GM23338 (cell line): ENCODE results near the gene MPP1. TPM values are rescaled to one million over a fixed set of nuclear protein-coding genes. Genes with fewer than 3 reads are reported as not detected.

Experiments used
- ATAC-seq: fragments of 200-7000 bp; cut with Tn5 transposase; 3 replicates; pipeline ENCODE4 v1.9.1; 2020
- DNase-seq: peaks from one replicate; pipeline ENCODE4 v3.0.0-alpha.2; 2015; ENCODE audit warnings: low spot score
- H2AFZ ChIP-seq: fragments of 200-600 bp; sonication (generic); 2 replicates; pipeline ENCODE4 v1.8.0; 2016; ENCODE audit warnings: antibody characterized with exemption, mild to moderate bottlenecking, moderate library complexity
- H3F3A ChIP-seq: fragments of 200-600 bp; sonication (generic); replicated peaks from 2 replicates; pipeline ENCODE4 v1.8.0; 2017; ENCODE audit warnings: antibody characterized with exemption, mixed run types, low read depth
- H3K27ac ChIP-seq: fragments of 200-600 bp; sonication (generic); 2 replicates; pipeline ENCODE4 v1.6.1; 2016; ENCODE audit warnings: low read depth
- H3K27me3 ChIP-seq: fragments of 200-600 bp; sonication (generic); 2 replicates; pipeline ENCODE4 v1.8.0; 2016; ENCODE audit warnings: mild to moderate bottlenecking, mixed run types, moderate library complexity; ENCODE audit not compliant: insufficient read depth
- H3K36me3 ChIP-seq: fragments of 200-600 bp; sonication (generic); 2 replicates; pipeline ENCODE4 v1.8.0; 2016; ENCODE audit warnings: mild to moderate bottlenecking; ENCODE audit not compliant: insufficient read depth
- H3K4me1 ChIP-seq: fragments of 200-600 bp; sonication (generic); 2 replicates; pipeline ENCODE4 v1.8.0; 2016; ENCODE audit warnings: mild to moderate bottlenecking, moderate library complexity; ENCODE audit not compliant: insufficient read depth
- H3K4me2 ChIP-seq: fragments of 200-600 bp; sonication (generic); 2 replicates; pipeline ENCODE4 v1.7.1; 2017; ENCODE audit warnings: mixed run types
- H3K4me3 ChIP-seq: fragments of 200-600 bp; sonication (generic); 2 replicates; pipeline ENCODE4 v1.6.1; 2016; ENCODE audit warnings: mixed run types
- H3K79me2 ChIP-seq: fragments of 200-600 bp; sonication (generic); replicated peaks from 2 replicates; pipeline ENCODE4 v1.8.0; 2017; ENCODE audit warnings: mild to moderate bottlenecking; ENCODE audit not compliant: insufficient read depth
- H3K9me2 ChIP-seq: fragments of 200-600 bp; sonication (generic); 2 replicates; pipeline ENCODE4 v1.8.0; 2017; ENCODE audit not compliant: insufficient read depth
- H4K20me1 ChIP-seq: fragments of 200-600 bp; sonication (generic); replicated peaks from 2 replicates; pipeline ENCODE4 v1.8.0; 2017; ENCODE audit warnings: mild to moderate bottlenecking; ENCODE audit not compliant: insufficient read depth
- H3K27ac Mint-ChIP-seq: 2 replicates; pipeline ENCODE4 v1.8.0; 2020; ENCODE audit warnings: inconsistent platforms, mild to moderate bottlenecking, moderate library complexity, mixed read lengths
- H3K27me3 Mint-ChIP-seq: 3 replicates; pipeline ENCODE4 v1.8.0; 2022; ENCODE audit warnings: low read depth, mild to moderate bottlenecking, moderate library complexity, mixed read lengths, inconsistent platforms; ENCODE audit not compliant: insufficient read depth, poor library complexity
- H3K36me3 Mint-ChIP-seq: 3 replicates; pipeline ENCODE4 v1.8.0; 2021; ENCODE audit warnings: low read depth, mild to moderate bottlenecking, inconsistent platforms, moderate library complexity, mixed read lengths
- H3K4me1 Mint-ChIP-seq: 3 replicates; pipeline ENCODE4 v1.8.0; 2020; ENCODE audit warnings: mild to moderate bottlenecking, inconsistent platforms, mixed read lengths
- H3K4me3 Mint-ChIP-seq: 3 replicates; pipeline ENCODE4 v1.8.0; 2021; ENCODE audit warnings: moderate library complexity, mild to moderate bottlenecking, inconsistent platforms, mixed read lengths
- H3K9me3 Mint-ChIP-seq: 3 replicates; pipeline ENCODE4 v1.8.0; 2020; ENCODE audit warnings: moderate library complexity, mild to moderate bottlenecking, inconsistent platforms, mixed read lengths
- REST ChIP-seq: IDR thresholded peaks from one replicate; pipeline ENCODE4 v1.6.1; 2018; ENCODE audit warnings: antibody characterized with exemption; ENCODE audit not compliant: unreplicated experiment
- STAT1 ChIP-seq: IDR thresholded peaks from one replicate; pipeline ENCODE4 v1.6.1; 2016; ENCODE audit warnings: antibody characterized with exemption; ENCODE audit not compliant: unreplicated experiment
- polyA plus RNA-seq: library from polyadenylated mRNA; unstranded; fragments of >200 nt; fragmentation: Nextera tagmentation; extraction: Ambion mirVana; gene quantifications from 2 replicates; pipeline ENCODE4 v1.2.1, GENCODE V29; 2016
- total RNA-seq: library from RNA; depleted of rRNA; stranded (reverse); fragments of >200 nt; shearing (Covaris generic); gene quantifications from 2 replicates; pipeline ENCODE4 v1.2.3, GENCODE V29; 2014
- TF ChIP-seq, protein P1 (sequence below): fragments of 250-450 bp; sonication (Bioruptor Pico); IDR thresholded peaks from 2 replicates; pipeline ENCODE4 v1.5.0; 2020; ENCODE audit warnings: mild to moderate bottlenecking, moderate library complexity

MPP1 gene
- total and polyA plus RNA-seq, 2 experiments from 2014 or later = 18.7 to 27.2 TPM

- TF ChIP-seq, protein P1, sequence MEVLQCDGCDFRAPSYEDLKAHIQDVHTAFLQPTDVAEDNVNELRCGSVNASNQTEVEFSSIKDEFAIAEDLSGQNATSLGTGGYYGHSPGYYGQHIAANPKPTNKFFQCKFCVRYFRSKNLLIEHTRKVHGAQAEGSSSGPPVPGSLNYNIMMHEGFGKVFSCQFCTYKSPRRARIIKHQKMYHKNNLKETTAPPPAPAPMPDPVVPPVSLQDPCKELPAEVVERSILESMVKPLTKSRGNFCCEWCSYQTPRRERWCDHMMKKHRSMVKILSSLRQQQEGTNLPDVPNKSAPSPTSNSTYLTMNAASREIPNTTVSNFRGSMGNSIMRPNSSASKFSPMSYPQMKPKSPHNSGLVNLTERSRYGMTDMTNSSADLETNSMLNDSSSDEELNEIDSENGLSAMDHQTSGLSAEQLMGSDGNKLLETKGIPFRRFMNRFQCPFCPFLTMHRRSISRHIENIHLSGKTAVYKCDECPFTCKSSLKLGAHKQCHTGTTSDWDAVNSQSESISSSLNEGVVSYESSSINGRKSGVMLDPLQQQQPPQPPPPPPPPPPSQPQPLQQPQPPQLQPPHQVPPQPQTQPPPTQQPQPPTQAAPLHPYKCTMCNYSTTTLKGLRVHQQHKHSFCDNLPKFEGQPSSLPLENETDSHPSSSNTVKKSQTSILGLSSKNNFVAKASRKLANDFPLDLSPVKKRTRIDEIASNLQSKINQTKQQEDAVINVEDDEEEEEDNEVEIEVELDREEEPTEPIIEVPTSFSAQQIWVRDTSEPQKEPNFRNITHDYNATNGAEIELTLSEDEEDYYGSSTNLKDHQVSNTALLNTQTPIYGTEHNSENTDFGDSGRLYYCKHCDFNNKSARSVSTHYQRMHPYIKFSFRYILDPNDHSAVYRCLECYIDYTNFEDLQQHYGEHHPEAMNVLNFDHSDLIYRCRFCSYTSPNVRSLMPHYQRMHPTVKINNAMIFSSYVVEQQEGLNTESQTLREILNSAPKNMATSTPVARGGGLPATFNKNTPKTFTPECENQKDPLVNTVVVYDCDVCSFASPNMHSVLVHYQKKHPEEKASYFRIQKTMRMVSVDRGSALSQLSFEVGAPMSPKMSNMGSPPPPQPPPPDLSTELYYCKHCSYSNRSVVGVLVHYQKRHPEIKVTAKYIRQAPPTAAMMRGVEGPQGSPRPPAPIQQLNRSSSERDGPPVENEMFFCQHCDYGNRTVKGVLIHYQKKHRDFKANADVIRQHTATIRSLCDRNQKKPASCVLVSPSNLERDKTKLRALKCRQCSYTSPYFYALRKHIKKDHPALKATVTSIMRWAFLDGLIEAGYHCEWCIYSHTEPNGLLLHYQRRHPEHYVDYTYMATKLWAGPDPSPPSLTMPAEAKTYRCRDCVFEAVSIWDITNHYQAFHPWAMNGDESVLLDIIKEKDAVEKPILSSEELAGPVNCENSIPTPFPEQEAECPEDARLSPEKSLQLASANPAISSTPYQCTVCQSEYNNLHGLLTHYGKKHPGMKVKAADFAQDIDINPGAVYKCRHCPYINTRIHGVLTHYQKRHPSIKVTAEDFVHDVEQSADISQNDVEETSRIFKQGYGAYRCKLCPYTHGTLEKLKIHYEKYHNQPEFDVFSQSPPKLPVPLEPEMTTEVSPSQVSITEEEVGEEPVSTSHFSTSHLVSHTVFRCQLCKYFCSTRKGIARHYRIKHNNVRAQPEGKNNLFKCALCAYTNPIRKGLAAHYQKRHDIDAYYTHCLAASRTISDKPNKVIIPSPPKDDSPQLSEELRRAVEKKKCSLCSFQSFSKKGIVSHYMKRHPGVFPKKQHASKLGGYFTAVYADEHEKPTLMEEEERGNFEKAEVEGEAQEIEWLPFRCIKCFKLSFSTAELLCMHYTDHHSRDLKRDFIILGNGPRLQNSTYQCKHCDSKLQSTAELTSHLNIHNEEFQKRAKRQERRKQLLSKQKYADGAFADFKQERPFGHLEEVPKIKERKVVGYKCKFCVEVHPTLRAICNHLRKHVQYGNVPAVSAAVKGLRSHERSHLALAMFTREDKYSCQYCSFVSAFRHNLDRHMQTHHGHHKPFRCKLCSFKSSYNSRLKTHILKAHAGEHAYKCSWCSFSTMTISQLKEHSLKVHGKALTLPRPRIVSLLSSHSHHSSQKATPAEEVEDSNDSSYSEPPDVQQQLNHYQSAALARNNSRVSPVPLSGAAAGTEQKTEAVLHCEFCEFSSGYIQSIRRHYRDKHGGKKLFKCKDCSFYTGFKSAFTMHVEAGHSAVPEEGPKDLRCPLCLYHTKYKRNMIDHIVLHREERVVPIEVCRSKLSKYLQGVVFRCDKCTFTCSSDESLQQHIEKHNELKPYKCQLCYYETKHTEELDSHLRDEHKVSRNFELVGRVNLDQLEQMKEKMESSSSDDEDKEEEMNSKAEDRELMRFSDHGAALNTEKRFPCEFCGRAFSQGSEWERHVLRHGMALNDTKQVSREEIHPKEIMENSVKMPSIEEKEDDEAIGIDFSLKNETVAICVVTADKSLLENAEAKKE (CRISPR knock-in tag) = no peak
- TF ChIP-seq STAT1 = no peak
Measured at GRCh38 chrX:154805696-154806091, 409 bp upstream of the MPP1 start (continued).

- Mint-ChIP-seq H3K27ac (no peak overlapping the region), H3K4me3 (peak overlapping the region; percentile 71), H3K4me1 (peaks cover 29% of the 10 kb centered on the region), H3K9me3 (peaks cover 22% of the 10 kb centered on the region; the same call in 2 of the 3 replicates), H3K36me3 (peaks cover 12% of the 10 kb centered on the region; the same call in 2 of the 3 replicates), H3K27me3 (peaks cover 15% of the 10 kb centered on the region)
- peaks cover 14% of the 10 kb centered on the region for H3K27me3 ChIP-seq
- H3K9me2 ChIP-seq = no peaks in the 10 kb centered on the region
- H3K36me3 ChIP-seq = no peaks in the 10 kb centered on the region
- no peak overlapping the region for H3K27ac ChIP-seq
- H4K20me1 ChIP-seq = no peaks in the 10 kb centered on the region
- H3K4me3 ChIP-seq = peak overlapping the region; percentile 71
- peaks cover 12% of the 10 kb centered on the region; the same call in 1 of the 2 replicates for H3K4me1 ChIP-seq
- TF ChIP-seq REST = no peak
- H3K4me2 ChIP-seq = peak overlapping the region; percentile 85
- DNase-seq = no peak
- ATAC-seq = no peak
- H3K79me2 ChIP-seq = no peaks in the 10 kb centered on the region
- no peaks in the 10 kb centered on the region for H3F3A ChIP-seq
- no peak overlapping the region for H2AFZ ChIP-seq
Measured at GRCh38 chrX:154804261-154804956, 876 bp downstream of the MPP1 start.
